Islet of Langerhans (tissue), 1 donor: ENCODE data around the gene ATRNL1.
"Not testable (repeated sequence)": the region's sequence is repeated elsewhere in the genome, so short reads cannot be mapped to it uniquely, and the experiment has no call there.

Experiments used
- FAIRE-seq: peaks from one replicate; lab custom pipeline; 2011; peaks lifted over from hg19 to GRCh38; lab: Jason Lieb, UNC

Gene ATRNL1

GRCh38 chr10:115638246-115638645 lies 545.1 kb downstream of the ATRNL1 start:
- no peak for FAIRE-seq

GRCh38 chr10:115649217-115649616 lies 556.1 kb downstream of the ATRNL1 start:
- peak; percentile 9 for FAIRE-seq

- FAIRE-seq = no peak
Observed at GRCh38 chr10:115653473-115653872, 560.3 kb downstream of the ATRNL1 start.

GRCh38 chr10:115654961-115655360 lies 561.8 kb downstream of the ATRNL1 start:
- FAIRE-seq = no peak

- FAIRE-seq = no peak
Observed at GRCh38 chr10:115657161-115657860, 564.1 kb downstream of the ATRNL1 start.

GRCh38 chr10:115659616-115660015 lies 566.5 kb downstream of the ATRNL1 start:
- no peak for FAIRE-seq

GRCh38 chr10:115660391-115660790 lies 567.2 kb downstream of the ATRNL1 start:
- no peak for FAIRE-seq

- FAIRE-seq = no peak
Observed at GRCh38 chr10:115662422-115662821, 569.3 kb downstream of the ATRNL1 start.

GRCh38 chr10:115665549-115665948 lies 572.4 kb downstream of the ATRNL1 start:
- FAIRE-seq = no peak

- FAIRE-seq = no peak
Observed at GRCh38 chr10:115674496-115674895, 581.3 kb downstream of the ATRNL1 start.

- FAIRE-seq = no peak
Observed at GRCh38 chr10:115696747-115697146, 603.6 kb downstream of the ATRNL1 start.

GRCh38 chr10:115706026-115706425 lies 612.9 kb downstream of the ATRNL1 start:
- no peak for FAIRE-seq

GRCh38 chr10:115706488-115707076 lies 613.4 kb downstream of the ATRNL1 start:
- FAIRE-seq = peak; percentile 81

- no peak for FAIRE-seq
Observed at GRCh38 chr10:115710136-115710535, 617.0 kb downstream of the ATRNL1 start.

- no peak for FAIRE-seq
Observed at GRCh38 chr10:115711306-115711705, 618.1 kb downstream of the ATRNL1 start.

GRCh38 chr10:115720121-115720520 lies 627.0 kb downstream of the ATRNL1 start:
- FAIRE-seq = no peak

GRCh38 chr10:115727129-115727528 lies 634.0 kb downstream of the ATRNL1 start:
- no peak for FAIRE-seq

GRCh38 chr10:115744089-115744488 lies 650.9 kb downstream of the ATRNL1 start:
- FAIRE-seq = peak; percentile 49

GRCh38 chr10:115745943-115746342 lies 652.8 kb downstream of the ATRNL1 start:
- no peak for FAIRE-seq

GRCh38 chr10:115747811-115748210 lies 654.6 kb downstream of the ATRNL1 start:
- no peak for FAIRE-seq

- not testable (repeated sequence) for FAIRE-seq
Observed at GRCh38 chr10:115758488-115758887, 665.3 kb downstream of the ATRNL1 start.

- peak; percentile 93 for FAIRE-seq
Observed at GRCh38 chr10:115760131-115760530, 667.0 kb downstream of the ATRNL1 start.

- FAIRE-seq = no peak
Observed at GRCh38 chr10:115761166-115761565, 668.0 kb downstream of the ATRNL1 start.

GRCh38 chr10:115762029-115762428 lies 668.9 kb downstream of the ATRNL1 start:
- no peak for FAIRE-seq
